NCI-H1930 (cell line): ENCODE results near the gene MIA.
"Not testable (repeated sequence)": the region's sequence is repeated elsewhere in the genome, so short reads cannot be mapped to it uniquely, and the experiment has no call there.

Experiments used
- DNase-seq, 2 experiments: peaks; one replicate each; lab custom pipeline; 2025; lab: John Stamatoyannopoulos, UW

Gene MIA

GRCh38 chr19:40803857-40804782 is 28.8 kb downstream of the MIA start:
- no peak for DNase-seq

- no peak for DNase-seq
These were observed 29.5 kb downstream of the MIA start for GRCh38 chr19:40804783-40805242.

- no peak for DNase-seq
These were observed 30.0 kb downstream of the MIA start for GRCh38 chr19:40805258-40805868.

GRCh38 chr19:40806423-40807146 is 31.3 kb downstream of the MIA start:
- DNase-seq = peak; percentile 53 to 65

GRCh38 chr19:40807147-40808020 is 32.1 kb downstream of the MIA start:
- DNase-seq = peak; percentile 26 to 46

- no peak for DNase-seq
These were observed 32.7 kb downstream of the MIA start for GRCh38 chr19:40808021-40808325.

- DNase-seq = no peak
These were observed 33.2 kb downstream of the MIA start for GRCh38 chr19:40808497-40808896.

GRCh38 chr19:40809358-40810086 is 34.2 kb downstream of the MIA start:
- DNase-seq = no peak

GRCh38 chr19:40810160-40810559 is 34.8 kb downstream of the MIA start:
- no peak for DNase-seq

- peak; percentile 29 to 56 for DNase-seq
These were observed 35.5 kb downstream of the MIA start for GRCh38 chr19:40810649-40811408.

- DNase-seq = no peak
These were observed 36.4 kb downstream of the MIA start for GRCh38 chr19:40811478-40812341.

- not testable (repeated sequence) for DNase-seq
These were observed 37.2 kb downstream of the MIA start for GRCh38 chr19:40812571-40812970.

GRCh38 chr19:40813182-40813581 is 37.9 kb downstream of the MIA start:
- DNase-seq = no peak

GRCh38 chr19:40815223-40815622 is 39.9 kb downstream of the MIA start:
- no peak for DNase-seq

GRCh38 chr19:40818480-40819399 is 43.4 kb downstream of the MIA start:
- peak in 1 of 2 experiments; percentile 46 for DNase-seq

GRCh38 chr19:40819479-40820234 is 44.3 kb downstream of the MIA start:
- not testable (repeated sequence) for DNase-seq

GRCh38 chr19:40822161-40822560 is 46.8 kb downstream of the MIA start:
- no peak for DNase-seq
